GM12891 (cell line): ENCODE data around the gene NXN.
A peak's percentile ranks its signal among the peaks of the same experiment; 100 is the strongest.
"Not testable (repeated sequence)": the region's sequence is repeated elsewhere in the genome, so short reads cannot be mapped to it uniquely, and the experiment has no call there.

Experiments used
- DNase-seq: peaks from one replicate; pipeline ENCODE4 v3.0.0; 2011; ENCODE audit warnings: low spot score; ENCODE audit not compliant: insufficient read length
- FAIRE-seq: peaks from 2 replicates; lab custom pipeline; 2011; peaks lifted over from hg19 to GRCh38; lab: Jason Lieb, UNC
- PAX5 ChIP-seq: IDR thresholded peaks from 2 replicates; pipeline ENCODE4 v1.6.1; 2011; ENCODE audit warnings: low read length, moderate library complexity, mild to moderate bottlenecking; ENCODE audit not compliant: insufficient read depth, severe bottlenecking
- POLR2A ChIP-seq: IDR thresholded peaks from 2 replicates; pipeline ENCODE4 v1.6.1; 2011; ENCODE audit warnings: low read depth, low read length, control low read depth
- POLR2AphosphoS5 ChIP-seq: IDR thresholded peaks from 2 replicates; pipeline ENCODE4 v1.6.1; 2011; ENCODE audit warnings: low read depth, low read length, control low read depth
- POU2F2 ChIP-seq: IDR thresholded peaks from 2 replicates; pipeline ENCODE4 v1.6.1; 2011; ENCODE audit warnings: low read depth, mild to moderate bottlenecking, control low read depth, low read length, moderate library complexity
- SPI1 ChIP-seq: IDR thresholded peaks from 2 replicates; pipeline ENCODE4 v1.6.1; 2011; ENCODE audit warnings: low read depth, low read length, control low read depth
- TAF1 ChIP-seq: IDR thresholded peaks from 2 replicates; pipeline ENCODE4 v1.6.1; 2011; ENCODE audit warnings: low read depth, low read length, control low read depth

Gene NXN

DNA sequence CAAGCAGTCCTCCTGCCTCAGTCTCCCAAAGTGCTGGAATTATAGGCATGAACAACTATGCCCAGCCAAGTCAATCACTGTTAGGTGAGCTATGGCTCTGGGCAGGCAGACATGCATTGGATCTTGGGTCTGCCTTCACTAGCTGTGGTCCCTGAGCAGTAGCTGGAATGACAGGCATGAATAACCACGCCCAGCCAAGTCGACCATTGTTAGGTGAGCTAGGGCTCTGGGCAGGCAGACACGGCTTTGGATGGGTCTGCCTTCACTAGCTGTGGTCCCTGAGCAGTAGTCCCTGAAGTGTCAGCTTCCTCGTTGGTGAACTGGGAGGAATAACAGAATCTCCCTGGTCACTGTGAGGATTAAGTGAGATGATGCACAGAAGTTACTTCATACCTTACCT is 191.0 kb downstream of the NXN start:
- no peak for DNase-seq
- FAIRE-seq = no peak
- no peak for TF ChIP-seq TAF1
- TF ChIP-seq POLR2AphosphoS5 = no peak
- no peak for TF ChIP-seq SPI1
- TF ChIP-seq PAX5 = no peak
- TF ChIP-seq POU2F2 = no peak
- no peak for TF ChIP-seq POLR2A

DNA sequence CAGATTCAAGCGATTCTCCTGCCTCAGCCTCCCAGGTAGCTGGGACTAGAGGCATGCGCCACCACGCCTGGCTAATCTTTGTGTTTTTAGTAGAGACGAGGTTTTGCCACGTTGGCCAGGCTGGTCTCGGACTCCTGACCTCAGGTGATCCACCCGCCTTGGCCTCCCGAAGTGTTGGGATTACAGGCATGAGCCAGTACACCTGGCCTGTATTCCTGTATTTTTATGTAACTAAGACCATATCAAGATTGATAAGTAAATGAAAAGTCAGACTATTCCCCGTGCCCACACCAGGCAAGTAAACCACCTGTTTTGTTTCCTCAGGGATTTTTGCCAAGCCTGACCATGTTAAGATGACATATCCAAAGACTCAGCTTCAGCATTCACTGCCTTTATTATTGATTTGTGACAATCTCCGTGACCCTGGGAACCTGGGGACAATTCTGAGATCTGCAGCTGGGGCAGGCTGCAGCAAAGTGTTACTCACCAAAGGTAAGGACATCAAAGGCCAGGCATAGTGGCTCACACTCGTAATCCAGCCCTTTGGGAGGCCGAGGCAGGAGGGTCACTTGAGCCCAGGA is 191.8 kb downstream of the NXN start:
- FAIRE-seq (no peak), DNase-seq (no peak)
- TF ChIP-seq POLR2A = no peak
- no peak for TF ChIP-seq TAF1
- TF ChIP-seq POU2F2 = no peak
- no peak for TF ChIP-seq PAX5
- TF ChIP-seq POLR2AphosphoS5 = no peak
- TF ChIP-seq SPI1 = no peak

DNA sequence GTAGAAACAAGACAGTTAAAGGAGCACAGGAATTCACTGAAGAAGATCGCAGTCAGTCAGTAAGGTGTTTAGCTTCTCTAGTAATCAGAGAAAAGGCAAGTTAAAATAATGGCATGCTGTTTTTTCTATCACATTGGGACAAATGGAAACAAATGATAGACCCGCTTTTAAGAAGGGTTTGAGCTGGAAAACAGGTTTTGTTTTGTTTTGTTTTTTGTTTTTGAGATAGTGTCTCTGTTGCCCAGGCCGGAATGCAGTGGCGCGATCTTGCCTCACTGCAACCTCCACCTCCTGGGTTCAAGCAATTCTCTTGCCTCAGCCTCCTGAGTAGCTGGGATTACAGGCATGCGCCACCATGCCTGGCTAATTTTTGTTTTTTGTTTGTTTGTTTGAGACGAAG is 193.7 kb downstream of the NXN start:
- not testable (repeated sequence) for DNase-seq, FAIRE-seq

DNA sequence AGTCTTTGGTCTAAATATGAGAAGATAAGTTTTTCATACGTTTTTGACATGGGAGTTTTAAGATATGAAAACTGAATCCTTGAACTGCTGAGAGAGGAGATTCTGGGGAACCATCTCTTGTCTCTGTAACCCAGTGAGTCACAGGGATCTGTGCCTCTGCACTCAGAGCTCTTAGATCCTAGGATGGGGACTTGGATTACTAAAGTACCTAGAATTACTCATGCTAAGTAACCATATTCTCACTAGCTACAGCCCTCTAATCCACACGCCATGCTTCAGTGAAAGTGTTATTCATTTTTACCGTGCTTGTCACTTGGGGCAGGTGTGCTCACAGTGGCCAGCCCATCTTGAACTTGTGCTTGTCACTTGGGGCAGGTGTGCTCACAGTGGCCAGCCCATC is 195.4 kb downstream of the NXN start:
- TF ChIP-seq SPI1 (no peak), TAF1 (no peak), POU2F2 (no peak), POLR2AphosphoS5 (no peak), POLR2A (no peak), PAX5 (no peak)
- DNase-seq = no peak
- peak; percentile 9 for FAIRE-seq

DNA sequence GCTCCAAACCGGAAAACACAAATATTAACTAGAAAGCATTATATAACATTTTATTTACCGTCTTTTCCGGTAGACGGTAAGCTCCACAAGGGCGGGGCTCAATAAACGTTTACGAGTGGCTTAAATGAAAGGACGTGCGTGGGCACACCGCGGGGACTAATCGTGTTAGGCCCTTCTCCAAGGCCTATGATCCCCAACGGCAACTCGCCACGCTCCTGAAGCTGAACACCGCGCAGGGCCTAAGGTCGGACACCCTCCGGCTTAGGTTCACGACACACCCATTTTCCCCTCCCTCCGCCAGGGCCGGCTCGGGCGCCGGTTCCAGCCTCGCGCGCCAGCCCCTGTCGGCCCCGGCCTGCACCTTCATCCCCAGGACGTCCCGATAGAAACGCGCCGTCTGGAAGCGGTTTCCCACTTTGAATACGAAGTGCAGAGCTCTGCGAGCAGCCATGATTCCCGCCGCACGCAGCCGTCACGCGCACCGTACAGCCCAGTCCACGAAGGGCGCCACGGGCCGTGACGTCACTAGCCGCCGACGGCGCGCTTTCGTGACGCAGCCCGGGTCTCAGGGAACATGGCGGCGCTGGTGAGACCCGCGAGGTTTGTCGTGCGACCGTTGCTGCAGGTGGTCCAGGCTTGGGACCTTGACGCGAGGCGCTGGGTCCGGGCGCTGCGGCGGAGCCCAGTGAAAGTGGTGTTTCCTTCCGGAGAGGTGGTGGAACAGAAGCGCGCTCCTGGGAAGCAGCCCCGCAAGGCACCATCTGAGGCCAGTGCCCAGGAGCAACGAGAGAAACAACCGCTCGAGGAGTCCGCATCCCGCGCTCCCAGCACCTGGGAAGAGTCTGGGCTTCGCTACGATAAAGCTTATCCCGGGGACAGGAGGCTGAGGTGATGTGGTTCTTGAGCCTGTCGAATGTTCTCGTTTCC is 197.5 kb downstream of the NXN start, which contains the start of the genes GLOD4 and MRM3:
Gene GLOD4, minus strand, starts transcription at position 476 of the 927 bp plus-strand sequence. Its CDS starts 25 bp downstream, at position 451.
Gene MRM3, plus strand, starts transcription at position 549 of the 927 bp plus-strand sequence. Its CDS starts 26 bp downstream, at position 575.
- DNase-seq (peak; percentile 97), FAIRE-seq (peak; percentile 97)
- TF ChIP-seq POLR2AphosphoS5 (peak; percentile 90), PAX5 (no peak), POLR2A (peak; percentile 90), POU2F2 (peak; percentile 66), SPI1 (no peak), TAF1 (peak; percentile 91)

DNA sequence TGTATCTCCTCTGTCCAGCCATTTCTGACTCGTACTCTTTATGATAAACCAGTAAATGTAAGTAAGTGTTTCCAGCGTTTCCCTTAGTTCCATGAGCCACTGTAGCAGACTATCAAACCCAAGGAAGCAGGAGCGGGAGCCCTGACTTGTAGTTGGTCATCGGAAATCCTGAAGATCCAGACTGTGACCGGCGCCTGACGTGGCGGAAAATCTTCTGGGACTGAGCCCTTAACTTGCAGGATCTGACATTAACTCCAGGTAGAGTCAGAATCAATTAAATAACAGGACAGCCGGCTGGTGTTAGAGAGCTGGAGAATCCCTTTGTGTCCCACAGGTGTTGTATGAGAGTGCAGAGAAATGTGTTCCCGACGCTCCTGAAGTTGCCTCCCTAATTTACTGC is 201.5 kb downstream of the NXN start:
- no peak for FAIRE-seq
- no peak for TF ChIP-seq SPI1
- TF ChIP-seq TAF1 = no peak
- TF ChIP-seq POLR2A = no peak
- no peak for TF ChIP-seq POLR2AphosphoS5
- no peak for TF ChIP-seq PAX5
- no peak for TF ChIP-seq POU2F2
- DNase-seq = no peak

DNA sequence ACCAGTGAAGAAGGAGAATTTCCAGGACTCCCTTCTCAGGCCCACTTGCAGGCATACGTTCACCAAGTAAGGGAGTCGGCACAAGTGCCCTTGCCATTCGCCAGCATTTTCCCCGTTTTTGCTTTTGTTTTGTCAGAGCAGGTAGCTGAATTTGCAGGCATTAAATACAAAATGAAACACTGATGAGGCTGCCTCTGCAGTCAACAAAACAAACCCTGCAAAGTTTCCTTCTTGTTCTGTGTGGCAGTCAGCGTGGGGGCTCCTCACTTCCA is 205.3 kb downstream of the NXN start:
- TF ChIP-seq PAX5 = no peak
- no peak for TF ChIP-seq POU2F2
- TF ChIP-seq SPI1 = no peak
- TF ChIP-seq POLR2AphosphoS5 = no peak
- TF ChIP-seq TAF1 = no peak
- TF ChIP-seq POLR2A = no peak
- FAIRE-seq = no peak
- no peak for DNase-seq

DNA sequence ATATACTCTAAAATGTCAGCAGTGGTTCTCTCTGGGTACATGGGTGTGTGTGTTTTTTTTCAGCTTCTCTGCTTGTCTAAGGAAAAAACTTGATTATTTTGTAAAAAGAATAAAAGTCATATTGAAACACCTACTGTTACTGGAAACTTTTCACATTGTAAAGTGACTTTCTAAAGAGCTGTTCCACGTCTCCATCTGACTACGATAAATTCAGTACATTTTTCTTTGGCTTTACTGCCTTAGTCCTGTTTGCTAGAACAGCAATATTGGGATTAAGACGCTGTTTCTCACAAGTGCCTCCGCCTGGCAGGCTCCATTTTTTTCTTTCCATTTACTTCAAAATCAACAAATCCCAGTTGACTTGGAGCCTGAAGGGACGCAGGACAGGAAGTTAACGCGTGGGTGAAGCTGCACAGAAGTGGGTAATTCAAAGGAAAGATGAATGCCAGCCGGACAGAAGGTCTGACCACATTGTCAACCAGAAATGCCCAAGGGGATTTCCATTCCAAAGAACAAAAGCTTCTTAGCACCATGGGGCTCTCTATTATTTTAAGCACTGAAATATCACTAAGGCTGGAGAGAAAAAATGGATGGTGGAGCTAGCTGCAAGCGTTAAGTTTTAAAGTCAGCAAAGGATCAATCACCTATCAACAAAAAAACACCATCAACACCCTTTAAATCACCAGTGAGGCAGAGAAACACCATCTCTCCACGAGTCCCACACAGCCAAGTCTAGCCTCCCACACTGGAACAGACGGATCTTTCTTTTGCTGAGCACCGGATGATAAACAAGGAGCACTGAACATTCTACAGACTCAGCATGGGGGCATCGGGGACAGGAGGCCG is 205.9 kb downstream of the NXN start:
- TF ChIP-seq POLR2AphosphoS5 (no peak), PAX5 (no peak), POU2F2 (no peak), SPI1 (no peak), TAF1 (no peak), POLR2A (no peak)
- FAIRE-seq = no peak
- no peak for DNase-seq

DNA sequence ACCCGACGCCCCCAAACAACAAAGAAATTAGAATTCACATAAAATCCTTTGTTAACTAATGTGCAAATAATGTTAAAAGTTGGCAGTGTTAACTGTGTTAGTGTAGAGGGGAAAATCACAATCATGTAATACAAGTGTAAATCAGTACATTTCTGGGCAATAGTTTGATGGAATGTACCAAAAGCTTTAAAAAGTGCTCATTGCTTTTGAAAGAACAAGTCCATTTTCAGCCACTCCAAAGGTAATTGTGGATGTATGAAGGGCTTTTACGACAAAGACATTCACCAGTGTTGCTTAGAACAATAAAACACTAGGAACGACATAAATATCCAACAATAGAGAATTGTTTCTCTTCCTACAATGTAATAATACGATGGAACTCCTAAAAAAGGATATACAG is 206.6 kb downstream of the NXN start:
- TF ChIP-seq POLR2AphosphoS5 = no peak
- TF ChIP-seq TAF1 = no peak
- no peak for TF ChIP-seq SPI1
- no peak for TF ChIP-seq POLR2A
- no peak for TF ChIP-seq PAX5
- no peak for TF ChIP-seq POU2F2
- FAIRE-seq = no peak
- DNase-seq = no peak
